ENCODE results near the gene PARL.

DNA sequence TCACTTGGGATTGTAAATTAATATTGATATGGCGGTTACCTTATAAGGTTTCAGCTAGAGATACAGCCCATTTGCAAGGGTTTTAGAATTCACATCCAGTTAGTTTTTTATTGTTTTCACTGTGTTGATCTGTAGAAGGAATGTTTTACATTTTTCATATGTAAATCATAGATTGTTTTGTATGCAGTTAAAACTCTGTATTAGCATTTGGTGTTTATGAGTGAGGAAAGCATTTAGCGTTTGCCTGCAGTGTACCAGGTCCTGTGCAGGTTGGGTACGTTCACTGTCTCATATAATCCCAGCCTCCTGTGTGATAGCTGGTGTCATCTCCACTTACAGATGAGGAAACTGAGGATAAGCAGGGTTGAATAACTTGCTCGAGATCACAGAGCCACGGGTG, 83.1 kb downstream of the PARL start:
- TF ChIP-seq SMC3 (IDR thresholded peaks at IDR 0.05; ENCODE audit: low read length): no peak
- TF ChIP-seq TFDP1 (CRISPR knock-in tag; IDR thresholded peaks at IDR 0.05; ENCODE audit: borderline replicate concordance): no peak
- TF ChIP-seq SIN3A (IDR thresholded peaks at IDR 0.05; ENCODE audit: borderline replicate concordance, low read depth, low read length): no peak
- no peak for TF ChIP-seq AFF4 (CRISPR knock-in tag; IDR thresholded peaks at IDR 0.05)
- TF ChIP-seq HOXA5 (CRISPR knock-in tag; IDR thresholded peaks at IDR 0.05): no peak
- no peak for TF ChIP-seq POLR2A (IDR thresholded peaks at IDR 0.05; ENCODE audit: insufficient read depth in 1 of 2, low read depth in 2 of 2, low read length in 2 of 2)
- TF ChIP-seq HMG20A (CRISPR knock-in tag; IDR thresholded peaks at IDR 0.05; ENCODE audit: borderline replicate concordance): no peak
- TF ChIP-seq ZNF646 (CRISPR knock-in tag; IDR thresholded peaks at IDR 0.05): no peak

Data from HepG2 (cell line).